Measurements from ENCODE around the gene PRKN. TPM values are rescaled to one million over a fixed set of nuclear protein-coding genes. Genes with fewer than 3 reads are reported as not detected.

PRKN gene
- total and polyA plus RNA-seq, 2 experiments from 2014 or later = 0.10 to 0.84 TPM

DNA sequence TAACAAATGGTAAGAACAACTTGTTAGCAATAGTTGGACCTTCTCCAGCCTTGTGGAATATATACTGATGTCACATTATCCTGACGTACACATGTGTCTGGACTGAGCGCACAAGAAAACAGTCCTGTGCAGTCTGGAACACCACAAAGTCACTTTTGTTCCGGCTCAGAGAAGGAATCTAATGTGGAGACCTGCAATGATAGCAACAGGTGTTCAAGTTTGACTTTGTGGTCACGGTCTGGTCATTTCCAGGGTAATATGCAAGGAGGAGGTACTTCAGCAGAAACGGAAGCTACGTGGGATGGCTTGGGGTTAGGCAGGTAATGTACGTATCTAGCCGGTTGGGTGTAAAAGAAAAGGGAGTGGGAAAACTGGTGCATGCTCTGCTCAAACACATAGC lies 766.5 kb downstream of the PRKN start:
- Histone ChIP-seq H3F3A (replicated peaks; ENCODE audit: low read depth) (peaks cover 5% of the 10 kb centered on the region; the same call in 1 of the 2 replicates), H3K9me2 (ENCODE audit: insufficient read depth) (0 out of 2 replicates have a peak, but pooled peaks cover 4% of the 10 kb centered on the region), H3K4me1 (ENCODE audit: insufficient read depth) (peaks cover 26% of the 10 kb centered on the region), H3K27me3 (ENCODE audit: insufficient read depth) (no peaks in the 10 kb centered on the region), H3K4me2 (no peak overlapping the region), H3K36me3 (ENCODE audit: insufficient read depth) (no peaks in the 10 kb centered on the region), H3K27ac (ENCODE audit: low read depth) (no peak overlapping the region), H3K4me3 (no peak overlapping the region), H2AFZ (no peak overlapping the region), H3K79me2 (replicated peaks; ENCODE audit: insufficient read depth) (no peaks in the 10 kb centered on the region), H4K20me1 (replicated peaks; ENCODE audit: insufficient read depth) (no peaks in the 10 kb centered on the region)
- no peak for ATAC-seq
- H3K4me3 Mint-ChIP-seq = no peak overlapping the region
- no peak for DNase-seq (ENCODE audit: low spot score)
- H3K4me1 Mint-ChIP-seq = peaks cover 30% of the 10 kb centered on the region
- H3K9me3 Mint-ChIP-seq = no peaks in the 10 kb centered on the region
- no peak overlapping the region for H3K27ac Mint-ChIP-seq
- H3K27me3 Mint-ChIP-seq (ENCODE audit: insufficient read depth, low read depth, poor library complexity) = peaks cover 4% of the 10 kb centered on the region
- no peaks in the 10 kb centered on the region for H3K36me3 Mint-ChIP-seq (ENCODE audit: low read depth)
- TF ChIP-seq, protein P1, sequence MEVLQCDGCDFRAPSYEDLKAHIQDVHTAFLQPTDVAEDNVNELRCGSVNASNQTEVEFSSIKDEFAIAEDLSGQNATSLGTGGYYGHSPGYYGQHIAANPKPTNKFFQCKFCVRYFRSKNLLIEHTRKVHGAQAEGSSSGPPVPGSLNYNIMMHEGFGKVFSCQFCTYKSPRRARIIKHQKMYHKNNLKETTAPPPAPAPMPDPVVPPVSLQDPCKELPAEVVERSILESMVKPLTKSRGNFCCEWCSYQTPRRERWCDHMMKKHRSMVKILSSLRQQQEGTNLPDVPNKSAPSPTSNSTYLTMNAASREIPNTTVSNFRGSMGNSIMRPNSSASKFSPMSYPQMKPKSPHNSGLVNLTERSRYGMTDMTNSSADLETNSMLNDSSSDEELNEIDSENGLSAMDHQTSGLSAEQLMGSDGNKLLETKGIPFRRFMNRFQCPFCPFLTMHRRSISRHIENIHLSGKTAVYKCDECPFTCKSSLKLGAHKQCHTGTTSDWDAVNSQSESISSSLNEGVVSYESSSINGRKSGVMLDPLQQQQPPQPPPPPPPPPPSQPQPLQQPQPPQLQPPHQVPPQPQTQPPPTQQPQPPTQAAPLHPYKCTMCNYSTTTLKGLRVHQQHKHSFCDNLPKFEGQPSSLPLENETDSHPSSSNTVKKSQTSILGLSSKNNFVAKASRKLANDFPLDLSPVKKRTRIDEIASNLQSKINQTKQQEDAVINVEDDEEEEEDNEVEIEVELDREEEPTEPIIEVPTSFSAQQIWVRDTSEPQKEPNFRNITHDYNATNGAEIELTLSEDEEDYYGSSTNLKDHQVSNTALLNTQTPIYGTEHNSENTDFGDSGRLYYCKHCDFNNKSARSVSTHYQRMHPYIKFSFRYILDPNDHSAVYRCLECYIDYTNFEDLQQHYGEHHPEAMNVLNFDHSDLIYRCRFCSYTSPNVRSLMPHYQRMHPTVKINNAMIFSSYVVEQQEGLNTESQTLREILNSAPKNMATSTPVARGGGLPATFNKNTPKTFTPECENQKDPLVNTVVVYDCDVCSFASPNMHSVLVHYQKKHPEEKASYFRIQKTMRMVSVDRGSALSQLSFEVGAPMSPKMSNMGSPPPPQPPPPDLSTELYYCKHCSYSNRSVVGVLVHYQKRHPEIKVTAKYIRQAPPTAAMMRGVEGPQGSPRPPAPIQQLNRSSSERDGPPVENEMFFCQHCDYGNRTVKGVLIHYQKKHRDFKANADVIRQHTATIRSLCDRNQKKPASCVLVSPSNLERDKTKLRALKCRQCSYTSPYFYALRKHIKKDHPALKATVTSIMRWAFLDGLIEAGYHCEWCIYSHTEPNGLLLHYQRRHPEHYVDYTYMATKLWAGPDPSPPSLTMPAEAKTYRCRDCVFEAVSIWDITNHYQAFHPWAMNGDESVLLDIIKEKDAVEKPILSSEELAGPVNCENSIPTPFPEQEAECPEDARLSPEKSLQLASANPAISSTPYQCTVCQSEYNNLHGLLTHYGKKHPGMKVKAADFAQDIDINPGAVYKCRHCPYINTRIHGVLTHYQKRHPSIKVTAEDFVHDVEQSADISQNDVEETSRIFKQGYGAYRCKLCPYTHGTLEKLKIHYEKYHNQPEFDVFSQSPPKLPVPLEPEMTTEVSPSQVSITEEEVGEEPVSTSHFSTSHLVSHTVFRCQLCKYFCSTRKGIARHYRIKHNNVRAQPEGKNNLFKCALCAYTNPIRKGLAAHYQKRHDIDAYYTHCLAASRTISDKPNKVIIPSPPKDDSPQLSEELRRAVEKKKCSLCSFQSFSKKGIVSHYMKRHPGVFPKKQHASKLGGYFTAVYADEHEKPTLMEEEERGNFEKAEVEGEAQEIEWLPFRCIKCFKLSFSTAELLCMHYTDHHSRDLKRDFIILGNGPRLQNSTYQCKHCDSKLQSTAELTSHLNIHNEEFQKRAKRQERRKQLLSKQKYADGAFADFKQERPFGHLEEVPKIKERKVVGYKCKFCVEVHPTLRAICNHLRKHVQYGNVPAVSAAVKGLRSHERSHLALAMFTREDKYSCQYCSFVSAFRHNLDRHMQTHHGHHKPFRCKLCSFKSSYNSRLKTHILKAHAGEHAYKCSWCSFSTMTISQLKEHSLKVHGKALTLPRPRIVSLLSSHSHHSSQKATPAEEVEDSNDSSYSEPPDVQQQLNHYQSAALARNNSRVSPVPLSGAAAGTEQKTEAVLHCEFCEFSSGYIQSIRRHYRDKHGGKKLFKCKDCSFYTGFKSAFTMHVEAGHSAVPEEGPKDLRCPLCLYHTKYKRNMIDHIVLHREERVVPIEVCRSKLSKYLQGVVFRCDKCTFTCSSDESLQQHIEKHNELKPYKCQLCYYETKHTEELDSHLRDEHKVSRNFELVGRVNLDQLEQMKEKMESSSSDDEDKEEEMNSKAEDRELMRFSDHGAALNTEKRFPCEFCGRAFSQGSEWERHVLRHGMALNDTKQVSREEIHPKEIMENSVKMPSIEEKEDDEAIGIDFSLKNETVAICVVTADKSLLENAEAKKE (CRISPR knock-in tag; IDR thresholded peaks at IDR 0.05) = no peak
- TF ChIP-seq POLR2AphosphoS5 (IDR thresholded peaks at IDR 0.05; ENCODE audit: low read depth) = no peak
- TF ChIP-seq CREB1 (CRISPR knock-in tag; IDR thresholded peaks at IDR 0.05; ENCODE audit: low read depth) = no peak

DNA sequence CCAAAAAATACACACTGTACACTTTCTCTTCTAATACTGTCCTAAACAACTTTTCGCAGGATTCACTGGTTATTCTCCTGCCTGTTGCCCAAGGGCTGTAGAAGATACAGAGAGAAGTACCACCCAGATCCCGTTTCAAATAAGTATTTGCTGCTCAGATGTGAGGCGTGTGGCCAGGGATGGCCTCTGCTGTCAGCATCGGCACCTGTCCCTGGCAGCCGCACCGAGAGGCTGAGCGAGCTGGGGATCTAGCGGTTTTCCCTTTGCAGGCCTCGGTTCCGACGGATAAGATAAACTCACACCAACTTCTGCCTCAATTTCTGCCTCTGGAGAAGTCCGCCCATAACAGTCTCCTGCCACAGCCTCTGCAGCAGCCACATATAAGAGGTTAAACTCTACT lies 768.5 kb downstream of the PRKN start:
- H3K9me3 Mint-ChIP-seq = no peaks in the 10 kb centered on the region
- Histone ChIP-seq H3K4me1 (ENCODE audit: insufficient read depth) (peaks cover 15% of the 10 kb centered on the region), H3F3A (replicated peaks; ENCODE audit: low read depth) (peaks cover 5% of the 10 kb centered on the region; the same call in 1 of the 2 replicates), H2AFZ (no peak overlapping the region), H3K4me3 (no peak overlapping the region), H3K79me2 (replicated peaks; ENCODE audit: insufficient read depth) (no peaks in the 10 kb centered on the region), H3K27ac (ENCODE audit: low read depth) (no peak overlapping the region), H3K9me2 (ENCODE audit: insufficient read depth) (0 out of 2 replicates have a peak, but pooled peaks cover 4% of the 10 kb centered on the region), H3K4me2 (no peak overlapping the region), H4K20me1 (replicated peaks; ENCODE audit: insufficient read depth) (no peaks in the 10 kb centered on the region), H3K36me3 (ENCODE audit: insufficient read depth) (no peaks in the 10 kb centered on the region), H3K27me3 (ENCODE audit: insufficient read depth) (no peaks in the 10 kb centered on the region)
- H3K4me1 Mint-ChIP-seq = peaks cover 25% of the 10 kb centered on the region
- no peak for DNase-seq (ENCODE audit: low spot score)
- no peak overlapping the region for H3K27ac Mint-ChIP-seq
- no peaks in the 10 kb centered on the region for H3K36me3 Mint-ChIP-seq (ENCODE audit: low read depth)
- H3K4me3 Mint-ChIP-seq = no peak overlapping the region
- peaks cover 4% of the 10 kb centered on the region for H3K27me3 Mint-ChIP-seq (ENCODE audit: insufficient read depth, low read depth, poor library complexity)
- no peak for ATAC-seq
- TF ChIP-seq, protein P2, sequence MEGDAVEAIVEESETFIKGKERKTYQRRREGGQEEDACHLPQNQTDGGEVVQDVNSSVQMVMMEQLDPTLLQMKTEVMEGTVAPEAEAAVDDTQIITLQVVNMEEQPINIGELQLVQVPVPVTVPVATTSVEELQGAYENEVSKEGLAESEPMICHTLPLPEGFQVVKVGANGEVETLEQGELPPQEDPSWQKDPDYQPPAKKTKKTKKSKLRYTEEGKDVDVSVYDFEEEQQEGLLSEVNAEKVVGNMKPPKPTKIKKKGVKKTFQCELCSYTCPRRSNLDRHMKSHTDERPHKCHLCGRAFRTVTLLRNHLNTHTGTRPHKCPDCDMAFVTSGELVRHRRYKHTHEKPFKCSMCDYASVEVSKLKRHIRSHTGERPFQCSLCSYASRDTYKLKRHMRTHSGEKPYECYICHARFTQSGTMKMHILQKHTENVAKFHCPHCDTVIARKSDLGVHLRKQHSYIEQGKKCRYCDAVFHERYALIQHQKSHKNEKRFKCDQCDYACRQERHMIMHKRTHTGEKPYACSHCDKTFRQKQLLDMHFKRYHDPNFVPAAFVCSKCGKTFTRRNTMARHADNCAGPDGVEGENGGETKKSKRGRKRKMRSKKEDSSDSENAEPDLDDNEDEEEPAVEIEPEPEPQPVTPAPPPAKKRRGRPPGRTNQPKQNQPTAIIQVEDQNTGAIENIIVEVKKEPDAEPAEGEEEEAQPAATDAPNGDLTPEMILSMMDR (conservative IDR thresholded peaks at IDR 0.05; ENCODE audit: low read depth in 2 of 2) = no peak
- no peak for TF ChIP-seq JUNB (IDR thresholded peaks at IDR 0.05; ENCODE audit: unreplicated experiment)

All from GM23338 (cell line).